ENCODE results near the gene LYL1.

Gene LYL1

DNA sequence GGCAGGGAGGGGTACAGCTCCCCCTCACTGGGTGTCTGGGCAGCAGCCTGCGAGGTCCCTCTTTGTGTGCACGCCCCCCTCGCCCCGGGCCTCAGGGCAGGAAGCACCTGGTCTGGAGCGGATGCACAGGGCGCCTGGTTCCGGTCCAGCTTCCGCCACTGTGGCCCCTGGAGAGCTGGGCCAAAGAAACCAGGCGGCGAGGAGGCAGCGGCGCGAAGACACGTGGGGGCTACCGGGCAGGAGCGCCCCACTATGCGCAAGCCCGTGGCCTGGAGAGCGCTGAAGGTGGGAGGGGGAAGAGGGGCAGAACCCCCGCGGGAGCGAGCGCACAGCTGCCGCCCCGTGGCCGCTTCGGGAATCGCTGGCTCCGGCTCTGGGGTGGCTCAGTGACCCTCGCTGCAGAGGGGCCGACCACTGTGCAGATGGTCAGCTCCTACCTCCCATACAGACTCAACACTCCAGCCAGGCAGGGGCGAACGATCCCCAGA is 1.7 kb upstream of the LYL1 start:
- no peak for FAIRE-seq

DNA sequence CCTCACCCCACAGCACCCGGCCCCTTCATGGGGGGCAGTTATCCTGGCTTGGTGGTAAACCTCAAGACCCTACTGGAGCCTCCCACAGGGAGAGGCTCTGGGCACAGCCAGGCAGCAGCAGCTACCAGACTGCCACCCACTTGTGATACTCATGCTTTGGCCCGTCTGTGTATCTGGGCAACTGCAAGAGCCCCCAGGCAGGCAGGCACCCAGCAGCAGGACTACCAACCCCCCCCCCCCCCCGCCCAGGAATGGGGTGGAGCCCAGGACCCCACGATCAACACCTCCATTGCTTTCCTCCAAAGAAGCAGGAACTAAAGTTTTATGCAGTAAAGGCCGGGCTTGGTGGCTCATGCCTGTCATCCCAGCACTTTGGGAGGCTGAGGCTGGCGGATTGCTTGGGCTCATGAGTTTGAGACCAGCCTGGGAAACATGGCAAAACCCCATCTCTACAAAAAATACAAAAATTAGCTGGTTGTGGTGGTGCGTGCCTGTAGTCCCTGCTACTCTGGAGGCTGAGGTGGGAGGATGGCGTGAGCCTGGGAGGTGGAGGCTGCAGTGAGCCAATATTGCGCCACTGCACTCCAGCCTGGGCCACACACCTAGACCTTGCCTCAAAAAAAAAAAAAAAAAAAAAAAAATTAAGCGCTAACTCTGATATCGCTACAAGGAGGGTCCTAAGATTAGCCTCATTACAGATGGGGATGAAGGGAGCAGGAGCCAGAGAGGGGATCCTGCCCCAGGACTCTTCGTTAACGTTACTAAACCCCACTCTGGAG is 1.1 kb upstream of the LYL1 start:
- FAIRE-seq, result no peak

DNA sequence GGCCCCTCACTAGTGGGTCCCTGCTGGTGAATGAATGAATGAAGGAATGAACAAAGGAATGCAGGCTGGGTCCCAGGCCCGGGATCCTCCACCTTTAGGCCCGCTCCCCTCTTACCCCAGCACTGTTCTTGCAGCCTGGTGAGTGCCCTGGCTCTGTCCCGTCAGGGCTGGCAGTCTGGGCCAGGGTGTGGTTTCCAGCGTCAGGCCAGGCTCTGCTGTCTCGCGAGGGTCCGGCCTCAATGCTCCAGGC is 317 bp downstream of the LYL1 start:
- FAIRE-seq, result no peak

DNA sequence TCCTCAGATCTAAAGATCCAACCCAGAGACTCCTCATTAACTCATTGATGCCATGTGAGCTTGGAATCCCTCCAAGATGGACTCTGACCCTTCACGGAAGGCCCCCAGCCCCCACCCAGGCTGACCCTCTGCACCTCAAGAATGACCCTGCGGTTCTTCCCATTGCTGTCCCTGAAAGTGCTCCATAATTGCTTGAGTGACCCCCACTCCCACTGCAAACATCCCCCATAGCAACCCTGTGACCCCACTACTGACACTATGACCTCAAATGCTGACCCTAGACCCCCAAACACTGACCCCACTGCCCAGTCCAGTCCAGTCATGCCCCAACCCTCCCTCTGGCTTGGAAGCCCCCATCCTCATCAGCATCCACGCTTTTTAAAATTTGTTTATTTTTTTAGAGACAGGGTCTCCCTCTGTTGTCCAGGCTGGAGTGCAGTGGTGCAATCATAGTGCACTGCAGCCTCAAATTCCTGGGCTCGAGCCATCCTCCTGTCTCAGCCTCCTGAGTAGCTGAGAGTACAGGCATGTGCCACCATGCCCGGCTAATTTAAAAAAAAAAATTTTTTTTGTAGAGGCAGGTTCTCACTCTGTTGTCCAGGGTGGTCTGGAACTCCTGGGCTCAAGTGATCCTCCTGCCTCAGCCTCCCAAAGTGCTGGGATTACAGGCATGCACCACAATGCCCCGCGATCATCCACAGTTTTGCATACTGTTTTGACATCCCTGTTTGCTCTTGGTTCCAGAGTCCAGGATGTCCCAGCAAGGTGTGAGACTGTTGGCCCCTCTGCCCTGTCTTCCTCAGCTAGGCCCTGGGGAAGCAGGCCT is 855 bp downstream of the LYL1 start:
- no peak for FAIRE-seq

DNA sequence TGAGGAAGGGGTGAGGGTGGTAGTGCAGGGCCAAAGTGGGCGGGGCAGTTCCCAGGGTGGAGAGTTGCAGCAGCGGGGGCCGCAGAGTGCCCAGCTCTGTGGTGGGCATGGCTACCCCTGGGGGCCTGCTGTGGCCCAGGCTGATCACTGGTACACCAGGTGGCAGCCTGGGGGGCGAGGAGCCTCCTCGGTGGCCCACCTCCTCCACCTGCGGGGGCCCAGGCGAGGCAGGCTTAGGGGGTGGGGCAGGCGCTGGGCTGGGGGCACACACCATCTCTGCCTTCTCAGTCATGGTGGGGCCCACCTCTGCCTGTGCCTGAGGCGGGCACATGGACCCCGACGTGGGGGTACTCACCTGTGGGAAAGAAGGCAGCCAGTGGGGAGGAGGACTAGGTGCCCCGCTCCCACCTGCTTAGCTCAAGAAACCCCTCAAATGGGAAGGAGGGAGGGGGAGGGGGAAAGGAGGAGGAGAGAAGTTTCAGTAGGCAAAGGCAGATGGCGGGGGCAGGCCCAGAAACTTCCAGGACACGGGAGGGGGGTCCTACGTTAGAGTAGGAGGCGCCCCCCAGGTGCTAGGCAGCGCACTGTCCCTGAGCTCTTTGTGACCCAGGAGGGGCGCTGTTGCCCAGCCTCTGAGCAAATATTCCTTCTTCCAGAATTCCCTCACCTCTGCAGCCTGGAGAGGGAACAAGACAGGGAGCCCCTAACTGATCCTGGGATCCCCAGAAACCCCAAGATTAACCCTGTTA is 1.6 kb downstream of the LYL1 start:
- no peak for FAIRE-seq

DNA sequence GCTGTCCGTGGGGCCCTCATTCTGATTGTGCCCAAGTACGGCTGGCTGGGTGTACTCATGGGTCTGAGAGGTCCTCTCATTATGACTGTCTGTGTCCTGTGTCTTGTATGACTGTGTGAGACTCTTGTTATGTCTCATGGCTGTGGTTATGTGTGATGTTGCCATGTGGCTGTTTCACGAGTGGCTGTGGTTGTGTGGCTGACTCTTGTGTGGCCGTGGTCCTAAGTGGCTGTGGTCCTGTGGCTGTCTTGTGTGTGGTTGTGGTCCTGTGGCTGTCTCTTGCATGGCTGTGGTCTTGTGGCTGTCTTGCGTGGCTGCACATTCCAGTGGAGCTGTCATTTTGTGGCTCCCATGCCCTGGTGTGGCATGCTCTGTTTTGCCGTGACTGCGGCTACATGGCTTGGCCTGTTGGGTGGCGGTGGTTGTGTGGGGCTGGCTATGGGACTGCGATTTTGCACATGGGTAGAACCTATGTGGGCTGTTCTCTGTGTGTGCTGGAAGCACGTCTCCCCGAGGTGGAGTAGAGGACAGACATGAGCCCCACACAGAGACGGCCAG is 2.5 kb downstream of the LYL1 start:
- FAIRE-seq, result no peak

DNA sequence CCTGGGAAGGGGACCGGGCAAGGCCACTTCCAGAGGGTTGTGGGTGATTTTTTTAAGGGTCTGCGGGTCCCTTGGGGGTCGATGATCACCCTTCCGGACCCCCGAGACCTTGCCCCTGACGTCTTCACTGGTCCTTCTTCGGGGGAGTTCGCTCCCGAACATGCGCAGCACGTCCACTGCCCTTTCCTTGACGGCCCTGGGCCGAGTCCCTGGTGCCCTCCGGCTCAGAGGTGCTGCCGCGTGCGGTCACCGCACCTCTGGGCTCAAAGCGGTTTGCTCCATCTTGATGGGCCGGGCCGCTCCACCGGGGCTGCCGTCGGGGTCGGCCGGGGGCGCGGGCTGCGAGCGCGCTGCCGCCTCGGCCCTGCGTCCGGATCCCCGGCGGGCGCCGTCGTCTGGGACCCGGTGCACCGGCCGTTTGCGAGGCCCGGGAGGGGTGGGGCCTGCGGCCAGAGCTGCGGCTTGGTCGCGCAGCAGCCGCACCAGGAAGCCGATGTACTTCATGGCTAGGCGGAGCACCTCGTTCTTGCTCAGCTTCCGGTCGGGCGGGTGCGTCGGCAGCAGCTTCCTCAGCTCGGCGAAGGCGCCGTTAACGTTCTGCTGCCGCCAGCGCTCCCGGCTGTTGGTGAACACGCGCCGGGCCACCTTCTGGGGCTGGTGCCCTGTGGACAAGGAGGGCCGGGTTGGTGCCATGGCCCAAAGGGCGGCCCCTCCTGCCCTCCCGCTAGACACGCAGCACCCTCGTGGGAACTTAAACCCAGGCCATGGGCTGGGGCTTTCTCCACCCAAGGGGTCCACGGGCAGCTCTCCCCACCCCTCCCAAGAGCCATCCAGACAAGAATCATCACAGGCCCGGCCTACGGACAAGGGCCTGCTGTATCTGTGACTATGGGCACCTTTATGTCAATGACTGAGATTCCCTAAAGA is 3.3 kb downstream of the LYL1 start:
- no peak for FAIRE-seq

DNA sequence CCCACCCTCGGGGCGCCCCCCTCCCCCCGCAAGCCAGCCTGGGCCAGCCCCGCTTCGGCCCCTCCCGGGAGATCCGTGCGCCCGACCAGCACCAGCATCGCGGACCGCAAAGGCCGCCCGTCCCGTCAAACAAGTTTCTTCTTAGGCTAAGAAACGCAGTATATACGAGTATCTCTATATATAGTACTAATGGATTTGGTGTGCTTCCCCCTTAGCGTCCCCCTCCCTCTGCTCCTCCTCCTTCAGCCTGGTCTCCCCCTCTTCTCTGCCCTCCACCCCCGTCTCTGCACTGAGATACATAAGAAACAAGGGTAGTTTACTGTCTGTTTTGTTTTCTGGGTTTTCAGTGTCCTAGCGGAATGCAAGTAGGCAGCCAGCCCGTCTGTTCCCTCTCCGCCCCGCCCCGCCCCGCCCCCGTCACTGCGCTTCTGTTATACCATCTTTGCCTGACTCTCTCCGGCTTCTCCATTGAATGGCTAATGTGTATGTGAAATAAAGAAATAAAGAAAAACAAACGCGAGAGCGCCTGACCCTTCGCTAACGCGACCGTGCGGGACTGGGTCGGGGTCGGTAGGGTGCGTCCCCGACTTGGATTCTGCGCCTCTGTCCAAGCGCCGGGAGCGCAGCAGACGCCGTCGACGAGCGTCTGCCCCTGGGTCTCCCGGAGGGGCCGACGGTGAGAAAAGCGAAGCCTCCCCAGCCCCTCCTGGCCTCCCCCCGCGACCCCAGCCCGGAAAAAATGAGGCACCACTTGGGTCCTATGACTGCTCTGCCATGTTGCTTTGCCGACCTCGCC is 4.2 kb downstream of the LYL1 start:
- FAIRE-seq, result no peak

DNA sequence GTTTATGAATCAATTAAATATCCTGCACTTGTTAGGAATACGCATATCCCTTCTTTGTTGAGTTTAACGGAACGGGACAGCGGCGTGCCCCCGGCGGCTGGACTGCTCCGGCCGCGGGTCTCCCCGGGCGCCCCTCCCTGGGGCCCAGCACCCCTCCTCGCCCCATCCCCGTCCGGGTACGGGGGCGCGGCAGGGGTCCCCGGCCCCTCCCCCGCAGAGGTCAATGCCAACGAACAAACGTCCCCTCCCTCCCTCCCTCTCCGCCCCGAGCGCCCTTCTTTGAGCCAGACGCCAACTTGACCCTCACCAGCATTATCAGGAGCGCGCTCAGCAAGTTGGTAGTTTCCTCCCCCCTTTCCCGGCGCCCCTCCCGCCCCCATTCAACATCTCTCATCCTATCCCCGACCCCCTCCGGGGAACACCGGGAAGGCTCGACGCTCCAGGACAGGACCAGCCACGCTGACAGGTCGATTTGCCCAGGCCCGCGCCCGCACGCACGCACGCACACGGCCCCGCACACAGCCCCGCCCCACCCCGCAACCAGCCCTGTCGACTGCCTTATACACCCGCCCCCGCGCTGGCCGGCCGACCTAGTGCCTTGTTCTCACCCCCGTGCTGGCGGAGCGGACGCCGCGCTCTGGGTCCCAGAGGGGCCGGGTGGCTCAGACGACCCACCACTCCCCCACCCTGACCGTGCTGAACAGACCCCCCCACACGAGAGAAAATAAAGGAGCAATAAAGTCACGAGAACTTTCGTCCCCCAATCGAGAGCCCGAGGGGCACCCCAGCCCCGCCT is 5.0 kb downstream of the LYL1 start:
- FAIRE-seq, result no peak

DNA sequence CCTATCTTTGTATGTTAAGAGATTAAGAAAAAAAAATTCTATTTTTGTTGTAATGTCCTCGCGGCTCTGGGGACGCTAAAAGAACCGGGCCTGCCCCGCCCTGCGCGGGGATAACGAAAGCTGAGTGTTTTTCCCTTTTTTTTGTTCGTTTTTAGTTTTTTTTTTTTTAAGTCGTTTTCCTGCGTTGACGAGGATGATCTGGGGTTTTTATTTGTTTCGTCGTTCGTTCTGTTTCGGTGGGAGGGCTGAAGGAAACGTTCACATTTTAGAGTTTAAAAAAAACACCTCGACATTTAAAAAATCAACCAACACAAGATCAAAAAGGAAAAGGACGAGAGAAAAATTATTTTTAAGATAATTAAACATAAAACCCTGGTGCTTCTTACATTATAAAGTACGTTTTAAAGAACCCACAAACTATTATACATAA is 5.6 kb downstream of the LYL1 start:
- no peak for FAIRE-seq

DNA sequence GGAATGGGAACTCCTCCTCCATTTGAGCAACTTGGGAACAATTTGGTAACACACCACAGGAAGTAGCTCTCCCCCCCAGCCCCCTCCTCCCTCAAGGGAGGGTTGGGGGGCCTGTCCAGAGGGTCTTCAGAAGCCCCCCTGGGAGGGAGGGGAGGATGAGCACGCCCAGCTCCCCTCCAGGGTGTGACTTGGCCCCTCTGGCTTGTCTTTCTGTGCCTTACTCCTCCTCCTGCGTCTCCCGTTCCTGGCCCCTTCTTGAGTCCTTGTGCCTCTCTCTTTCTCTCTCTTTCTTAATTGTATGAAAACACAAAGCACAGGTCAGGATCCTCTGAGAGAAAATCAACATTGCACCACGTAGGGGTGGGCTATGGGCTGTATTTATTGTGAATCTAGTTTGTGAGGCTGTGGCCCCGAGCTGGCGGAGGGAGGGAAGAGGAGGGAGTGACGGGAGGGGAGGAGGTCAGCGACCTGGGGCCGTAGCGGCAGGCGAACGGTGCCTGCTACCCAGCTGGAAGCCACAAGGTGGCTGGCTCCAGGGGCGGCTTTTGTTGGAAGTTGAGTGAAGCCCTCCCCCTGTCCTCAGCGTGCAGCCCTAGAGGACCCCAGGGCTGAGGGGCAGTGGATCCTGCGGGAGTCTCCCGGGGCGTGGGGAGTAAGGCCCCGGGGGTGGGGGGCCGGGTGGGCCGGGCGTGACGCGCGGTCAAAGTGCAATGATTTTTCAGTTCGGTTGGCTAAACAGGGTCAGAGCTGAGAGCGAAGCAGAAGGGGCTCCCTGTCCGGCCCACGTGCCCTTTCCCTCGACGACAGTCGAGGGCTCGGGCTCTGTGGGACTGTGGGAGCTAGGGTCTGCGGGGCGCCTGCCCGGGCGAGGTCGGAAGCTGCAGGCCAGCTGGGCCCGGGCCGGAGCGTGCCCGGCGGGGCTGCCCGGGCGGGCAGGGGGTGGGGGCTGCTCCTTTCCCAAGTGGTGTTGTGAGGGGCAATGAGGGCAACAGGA is 6.4 kb downstream of the LYL1 start:
- FAIRE-seq, result no peak

DNA sequence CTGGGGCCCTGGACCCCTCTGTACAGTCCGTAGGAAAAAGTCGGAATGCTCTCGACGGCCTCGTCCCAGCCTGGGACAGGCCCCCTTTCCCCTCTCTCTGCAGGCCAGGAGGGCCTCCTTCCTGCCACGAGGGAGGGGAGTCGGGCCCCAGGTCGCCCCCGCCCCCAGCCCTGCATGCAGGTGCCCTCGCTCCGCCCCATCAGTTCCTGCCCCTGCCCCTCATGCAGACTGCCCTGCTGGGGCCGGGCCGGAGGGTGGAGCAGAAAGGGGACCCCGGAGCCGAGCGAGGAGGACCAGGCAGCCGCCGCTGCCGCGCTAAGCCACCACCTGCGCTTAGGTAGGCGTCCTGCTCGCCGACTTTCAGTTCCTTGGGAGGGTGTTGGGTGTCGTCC is 7.3 kb downstream of the LYL1 start:
- no peak for FAIRE-seq

DNA sequence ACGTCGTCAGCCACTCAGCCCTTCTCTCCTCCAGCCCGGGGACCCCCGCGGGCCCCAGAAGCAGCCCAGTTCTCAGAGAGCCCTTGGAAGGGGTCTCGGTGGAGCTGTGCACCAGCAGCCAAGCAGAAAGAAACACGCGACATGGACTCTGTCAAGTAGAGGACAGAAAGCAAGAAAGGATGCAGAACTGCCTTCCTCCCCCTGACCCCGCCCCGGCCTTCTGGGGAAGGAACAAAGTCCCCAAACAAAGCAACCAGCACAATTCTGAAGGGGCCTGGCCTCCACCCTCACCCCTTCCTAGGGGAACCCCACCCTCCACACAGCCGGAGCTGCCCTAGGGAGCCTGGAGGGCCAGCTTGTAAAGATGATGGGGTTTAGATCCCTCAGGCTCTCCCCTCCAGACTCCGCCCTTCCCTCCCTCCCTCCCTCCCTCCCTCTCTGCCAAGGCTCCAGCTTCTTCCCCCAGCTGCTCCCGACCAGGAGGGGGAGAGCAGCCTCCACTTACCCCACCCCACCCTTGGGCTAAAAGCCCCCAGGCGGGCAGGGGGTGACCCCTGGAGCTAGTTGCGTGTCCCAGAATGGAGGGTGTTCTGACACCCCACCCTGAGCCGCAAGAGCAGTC is 7.8 kb downstream of the LYL1 start:
- no peak for FAIRE-seq

DNA sequence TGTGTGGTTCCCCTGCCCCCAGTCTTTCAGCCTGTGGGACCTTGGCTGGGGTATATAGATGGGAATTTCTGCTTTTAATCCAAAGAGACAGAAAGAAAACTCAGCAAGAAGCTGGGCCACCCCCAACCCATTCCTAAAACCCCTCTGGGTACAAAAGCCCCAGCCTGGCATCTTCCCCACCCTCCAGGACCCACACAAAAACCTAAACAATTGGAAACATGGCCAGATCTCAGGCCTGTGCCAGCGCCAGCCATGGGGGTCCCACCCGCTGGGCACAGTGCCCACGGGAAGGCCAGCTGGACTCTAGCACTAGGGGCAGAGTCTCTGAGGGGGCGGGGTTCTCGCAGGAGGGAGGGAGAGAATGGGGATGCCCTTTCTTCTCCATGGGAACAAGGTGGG is 8.6 kb downstream of the LYL1 start:
- FAIRE-seq, result no peak

DNA sequence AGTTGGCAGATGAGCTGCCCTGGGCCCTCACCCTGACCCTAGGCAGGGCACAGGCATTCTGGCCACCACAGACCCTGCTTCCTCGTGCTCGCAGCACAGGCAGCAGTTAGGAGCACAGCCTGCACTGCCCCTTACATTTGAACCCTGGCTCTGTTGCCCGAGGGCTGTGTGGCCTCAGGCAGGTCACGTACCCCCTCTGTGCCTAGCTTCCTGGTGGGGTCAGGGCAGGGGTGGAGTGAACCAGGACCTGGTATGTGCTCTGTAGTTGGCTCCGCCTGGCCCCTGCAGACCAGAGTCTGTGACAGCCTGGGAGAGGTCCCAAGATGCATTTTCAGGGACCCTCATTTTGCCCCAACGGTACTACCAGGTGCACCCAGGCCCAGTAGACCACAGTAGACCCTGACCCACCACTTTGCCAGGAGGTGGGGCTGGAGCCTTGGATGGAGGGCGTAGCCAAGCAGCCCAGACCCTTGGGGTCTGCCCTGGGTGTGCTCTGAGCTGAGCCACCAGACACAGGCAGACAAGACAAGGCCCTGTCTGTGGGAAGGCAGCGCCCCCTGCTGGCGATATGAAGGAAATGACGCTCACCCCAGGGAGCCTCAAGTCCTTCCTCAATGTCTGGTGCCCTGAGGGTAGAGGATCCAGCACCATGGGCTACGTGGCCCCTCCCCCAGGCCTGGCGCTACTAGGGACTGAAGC is 9.1 kb downstream of the LYL1 start:
- no peak for FAIRE-seq

DNA sequence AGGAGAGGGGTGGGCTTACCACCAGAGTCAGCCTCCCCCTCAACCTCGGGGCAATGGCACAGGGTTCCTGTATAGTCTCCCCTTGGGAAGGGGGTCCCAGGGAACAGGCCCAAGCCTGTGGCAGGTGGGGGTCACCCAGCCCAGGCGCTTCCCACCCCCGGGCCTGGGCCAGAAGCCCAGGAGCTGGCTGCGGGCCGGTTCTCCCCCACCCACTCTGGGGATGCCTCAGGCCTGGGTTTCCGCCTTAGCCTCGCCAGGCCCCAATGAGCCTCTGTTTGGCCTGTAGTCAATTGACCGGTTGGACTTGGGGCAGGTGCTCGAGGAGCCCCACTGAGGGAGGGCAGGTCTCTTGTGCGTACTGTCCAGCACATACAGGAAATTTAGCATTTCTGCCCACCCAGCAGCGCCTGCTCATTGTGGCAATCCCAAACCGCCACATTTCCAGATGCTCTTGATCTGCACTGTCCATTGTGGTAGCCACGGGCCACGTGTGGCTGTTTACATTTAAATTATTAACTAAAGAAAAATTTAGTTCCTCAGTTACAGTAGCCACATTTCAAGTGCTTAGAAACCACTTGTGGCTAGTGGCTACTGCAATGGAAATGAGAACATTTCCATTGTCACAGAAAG is 9.9 kb downstream of the LYL1 start:
- no peak for FAIRE-seq

DNA sequence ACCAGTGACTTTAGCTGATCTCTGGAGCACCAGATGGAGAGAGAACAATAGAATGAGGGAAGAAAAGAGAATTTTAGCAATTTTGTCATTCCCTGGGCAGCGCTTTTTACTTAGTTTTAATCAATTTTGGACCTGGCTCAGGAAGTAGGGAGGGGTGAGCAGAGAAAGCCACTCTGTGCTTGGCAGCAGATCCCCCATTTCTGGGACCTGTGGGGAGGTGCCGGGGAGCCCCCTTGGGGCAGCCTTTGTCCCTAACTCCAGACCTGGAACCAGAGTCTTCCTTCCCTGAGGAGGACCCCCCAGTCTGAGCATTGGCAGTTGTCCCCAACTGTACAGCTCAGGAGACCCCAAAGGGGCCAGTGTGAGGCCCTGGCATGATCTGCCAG is 10.5 kb downstream of the LYL1 start:
- no peak for FAIRE-seq
